Neuronal stem cell (in vitro differentiated cells): ENCODE data around the gene SOX12.
"Not testable (repeated sequence)": the region's sequence is repeated elsewhere in the genome, so short reads cannot be mapped to it uniquely, and the experiment has no call there.

Experiments
- DNase-seq: peaks from one replicate; pipeline ENCODE4 v3.0.0-alpha.2; 2013; ENCODE audit warnings: low spot score
- H2AFZ ChIP-seq: one replicate; pipeline ENCODE4 v1.6.1; 2013; ENCODE audit warnings: mild to moderate bottlenecking, low read length, inconsistent platforms
- H2AK5ac ChIP-seq: 2 replicates; pipeline ENCODE4 v1.6.1; 2013; ENCODE audit warnings: low read depth, mild to moderate bottlenecking, inconsistent platforms, low read length, moderate library complexity, mixed read lengths
- H2BK120ac ChIP-seq: 2 replicates; pipeline ENCODE4 v1.6.1; 2013; ENCODE audit warnings: low read depth, mild to moderate bottlenecking, inconsistent platforms, low read length, moderate library complexity, mixed read lengths
- H2BK12ac ChIP-seq: one replicate; pipeline ENCODE4 v1.6.1; 2013; ENCODE audit warnings: low read length, inconsistent platforms
- H2BK15ac ChIP-seq: 2 replicates; pipeline ENCODE4 v1.6.1; 2013; ENCODE audit warnings: mild to moderate bottlenecking, low read length, inconsistent platforms, mixed read lengths
- H2BK5ac ChIP-seq: one replicate; pipeline ENCODE4 v1.6.1; 2013; ENCODE audit warnings: inconsistent platforms, mild to moderate bottlenecking, low read length, moderate library complexity
- H3K14ac ChIP-seq: one replicate; pipeline ENCODE4 v1.6.1; 2013; ENCODE audit warnings: low read length, inconsistent platforms
- H3K18ac ChIP-seq: 2 replicates; pipeline ENCODE4 v1.6.1; 2013; ENCODE audit warnings: low read length, inconsistent platforms
- H3K23ac ChIP-seq: 2 replicates; pipeline ENCODE4 v1.6.1; 2013; ENCODE audit warnings: low read depth, mild to moderate bottlenecking, mixed read lengths, low read length, inconsistent platforms; ENCODE audit not compliant: poor library complexity
- H3K27ac ChIP-seq: replicated peaks from 3 replicates; pipeline ENCODE4 v1.5.1; 2013; ENCODE audit warnings: low read length, inconsistent platforms
- H3K27me3 ChIP-seq, 3 experiments: 2 replicates each; pipeline ENCODE4 v1.6.1; 2013; ENCODE audit warnings: low read length in 3 of 3, mild to moderate bottlenecking in 2 of 3, inconsistent platforms in 1 of 3, low read depth in 1 of 3, mixed read lengths in 1 of 3, moderate library complexity in 1 of 3; ENCODE audit not compliant: control insufficient read depth in 3 of 3, insufficient read depth in 3 of 3
- H3K36me3 ChIP-seq, 2 donors: replicated peaks in 1 of 2; 2 replicates each; pipeline ENCODE4 v1.6.1; 2013; ENCODE audit warnings: low read length in 2 of 2; ENCODE audit not compliant: control insufficient read depth in 2 of 2, insufficient read depth in 2 of 2
- H3K4ac ChIP-seq: 2 replicates; pipeline ENCODE4 v1.6.1; 2013; ENCODE audit warnings: inconsistent platforms, mild to moderate bottlenecking, low read length, moderate library complexity
- H3K4me1 ChIP-seq, 2 donors: 1 replicate in 1 of 2; 2 replicates in 1 of 2; pipeline ENCODE4 v1.6.1; 2013; ENCODE audit warnings: low read length in 2 of 2, low read depth in 1 of 2; ENCODE audit not compliant: control insufficient read depth in 2 of 2, insufficient read depth in 1 of 2
- H3K4me2 ChIP-seq: one replicate; pipeline ENCODE4 v1.6.1; 2013; ENCODE audit warnings: mild to moderate bottlenecking, low read length, inconsistent platforms; ENCODE audit not compliant: insufficient read depth, poor library complexity, severe bottlenecking
- H3K4me3 ChIP-seq, 2 donors: 2 replicates each; pipeline ENCODE4 v1.5.1; 2013; ENCODE audit warnings: low read length in 2 of 2, mild to moderate bottlenecking in 2 of 2, inconsistent platforms in 1 of 2, moderate library complexity in 1 of 2
- H3K79me1 ChIP-seq: one replicate; pipeline ENCODE4 v1.6.1; 2013; ENCODE audit warnings: low read depth, mild to moderate bottlenecking, inconsistent platforms, low read length, moderate library complexity
- H3K9ac ChIP-seq: one replicate; pipeline ENCODE4 v1.6.1; 2013; ENCODE audit warnings: mild to moderate bottlenecking, low read depth, low read length, inconsistent platforms; ENCODE audit not compliant: poor library complexity
- H3K9me3 ChIP-seq, 2 donors: replicated peaks in 1 of 2; 2 replicates each; pipeline versions ENCODE3 to v1.6.1; 2013; ENCODE audit warnings: low read length in 2 of 2, mild to moderate bottlenecking in 2 of 2, inconsistent platforms in 1 of 2, low read depth in 1 of 2, mixed read lengths in 1 of 2, moderate library complexity in 1 of 2; ENCODE audit not compliant: control insufficient read depth in 2 of 2, insufficient read depth in 1 of 2
- H4K8ac ChIP-seq: one replicate; pipeline ENCODE4 v1.6.1; 2013; ENCODE audit warnings: low read depth, mild to moderate bottlenecking, inconsistent platforms, low read length, moderate library complexity
- H4K91ac ChIP-seq: one replicate; pipeline ENCODE4 v1.6.1; 2013; ENCODE audit warnings: low read length, low read depth, mild to moderate bottlenecking, inconsistent platforms; ENCODE audit not compliant: poor library complexity
- WGBS, 2 donors: extraction: QIAGEN DNeasy Blood & Tissue Kit; methylation state at CpG; one replicate each; pipeline ENCODE4 v1.1.7; 2013; ENCODE audit warnings: missing lambda C conversion rate in 2 of 2, mixed read lengths in 1 of 2; ENCODE audit not compliant: insufficient read length in 2 of 2, insufficient replicate concordance in 1 of 2; ENCODE audit errors: extremely low coverage in 2 of 2; 5-methylcytosine and 5-hydroxymethylcytosine counted together

The SOX12 gene

DNA sequence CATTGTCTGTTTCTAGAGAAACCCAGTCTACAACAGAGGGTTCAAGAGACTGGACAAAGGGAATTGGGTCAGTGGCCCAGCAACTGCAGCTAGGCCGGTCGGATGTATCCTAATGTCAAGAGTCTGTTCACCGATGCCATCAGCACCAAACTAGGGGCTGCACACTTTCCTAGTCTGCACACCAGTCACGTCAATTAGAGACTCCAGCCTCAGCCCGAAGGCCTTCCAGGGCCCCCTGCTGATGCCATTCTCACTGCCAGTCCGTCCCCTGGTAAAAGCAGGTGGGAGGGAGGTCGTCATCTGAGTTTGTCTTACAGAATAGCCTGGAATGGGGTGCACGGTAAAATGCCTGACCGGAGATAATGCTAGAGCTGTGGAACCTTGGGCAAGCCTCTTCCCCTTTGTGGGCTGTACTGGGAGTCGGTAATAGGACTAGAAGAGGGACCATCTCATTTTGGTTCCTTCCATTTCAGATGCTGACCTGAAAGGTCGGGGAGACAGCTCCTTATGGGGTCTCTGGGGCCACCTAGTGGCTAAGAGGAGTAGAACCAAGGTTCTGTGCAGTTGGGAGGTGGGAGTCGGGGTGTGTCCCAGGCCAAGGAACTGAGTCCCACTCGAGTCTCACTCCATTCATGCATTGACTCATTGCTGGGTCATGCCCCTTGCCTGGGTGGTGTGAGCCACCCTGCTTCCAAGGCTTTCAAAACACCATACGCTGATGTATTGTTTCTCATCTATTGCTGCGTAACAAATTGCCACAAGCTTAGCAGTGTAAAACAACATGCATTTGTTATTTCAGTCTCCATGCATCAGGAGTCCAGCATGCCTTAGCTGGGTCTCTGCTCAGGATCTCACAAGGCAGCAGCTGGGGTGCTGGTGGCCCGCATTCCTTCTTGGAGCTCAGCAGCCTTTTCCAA lies 5.1 kb downstream of the SOX12 start:
- Histone ChIP-seq H3K23ac (no peak overlapping the region), H3K36me3 (peaks cover 22 to 38% of the 10 kb centered on the region in 2 donors), H2BK120ac (no peak overlapping the region), H4K91ac (no peak overlapping the region), H3K27ac (peak overlapping the region; percentile 14), H4K8ac (no peak overlapping the region), H3K4me2 (no peak overlapping the region), H3K14ac (no peak overlapping the region), H2BK15ac (no peak overlapping the region), H3K79me1 (peaks cover 10% of the 10 kb centered on the region), H3K4me1 (peaks cover 23 to 31% of the 10 kb centered on the region in 2 donors), H3K4me3 (no peak overlapping the region), H3K27me3 (no peaks in the 10 kb centered on the region), H3K9me3 (peaks cover 0 to 2% of the 10 kb centered on the region in 2 donors), H2BK12ac (no peak overlapping the region), H2AFZ (no peak overlapping the region), H3K4ac (no peak overlapping the region), H3K18ac (no peak overlapping the region), H2BK5ac (no peak overlapping the region), H3K9ac (no peak overlapping the region), H2AK5ac (no peak overlapping the region)
- WGBS, 2 donors = no CpG with 5 or more reads among the region's 16 CpGs
- DNase-seq = peak; percentile 67

DNA sequence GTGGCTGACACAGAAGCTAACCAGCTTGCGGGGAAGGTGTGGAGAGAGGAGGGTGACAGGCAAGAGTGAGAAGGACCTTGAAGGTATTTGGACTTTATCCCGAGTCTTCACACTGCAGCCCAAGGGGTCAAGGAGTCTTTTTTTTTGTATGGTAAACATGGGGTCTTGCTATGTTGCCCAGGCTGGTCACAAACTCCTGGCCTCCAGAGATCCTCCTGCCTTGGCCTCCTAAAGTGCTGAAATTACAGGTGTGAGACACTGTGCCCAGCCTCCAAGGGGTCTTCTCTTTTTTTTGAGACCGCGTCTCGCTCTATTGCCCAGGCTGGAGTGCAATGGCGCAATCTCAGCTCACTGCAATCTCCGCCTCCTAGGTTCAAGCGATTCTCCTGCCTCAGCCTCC lies 9.2 kb downstream of the SOX12 start:
- no peak overlapping the region for H2BK12ac ChIP-seq
- H3K36me3 ChIP-seq = peaks cover 7 to 15% of the 10 kb centered on the region in 2 donors
- no peak overlapping the region for H2AFZ ChIP-seq
- peaks cover 3% of the 10 kb centered on the region for H3K79me1 ChIP-seq
- no peak overlapping the region for H2AK5ac ChIP-seq
- peaks cover 0 to 2% of the 10 kb centered on the region in 2 donors for H3K9me3 ChIP-seq
- no peak overlapping the region for H3K4ac ChIP-seq
- no peak overlapping the region for H3K9ac ChIP-seq
- H3K18ac ChIP-seq = no peak overlapping the region
- H3K4me1 ChIP-seq = peaks cover 9 to 12% of the 10 kb centered on the region in 2 donors
- H2BK120ac ChIP-seq = no peak overlapping the region
- H3K27me3 ChIP-seq = no peaks in the 10 kb centered on the region
- WGBS, 2 donors = no CpG with 5 or more reads among the region's 8 CpGs
- H2BK5ac ChIP-seq = no peak overlapping the region
- no peak overlapping the region for H3K27ac ChIP-seq
- no peak overlapping the region for H3K23ac ChIP-seq
- H3K4me3 ChIP-seq = no peak overlapping the region
- H2BK15ac ChIP-seq = no peak overlapping the region
- H3K4me2 ChIP-seq = no peak overlapping the region
- H3K14ac ChIP-seq = no peak overlapping the region
- DNase-seq = no peak
- H4K91ac ChIP-seq = no peak overlapping the region
- no peak overlapping the region for H4K8ac ChIP-seq

DNA sequence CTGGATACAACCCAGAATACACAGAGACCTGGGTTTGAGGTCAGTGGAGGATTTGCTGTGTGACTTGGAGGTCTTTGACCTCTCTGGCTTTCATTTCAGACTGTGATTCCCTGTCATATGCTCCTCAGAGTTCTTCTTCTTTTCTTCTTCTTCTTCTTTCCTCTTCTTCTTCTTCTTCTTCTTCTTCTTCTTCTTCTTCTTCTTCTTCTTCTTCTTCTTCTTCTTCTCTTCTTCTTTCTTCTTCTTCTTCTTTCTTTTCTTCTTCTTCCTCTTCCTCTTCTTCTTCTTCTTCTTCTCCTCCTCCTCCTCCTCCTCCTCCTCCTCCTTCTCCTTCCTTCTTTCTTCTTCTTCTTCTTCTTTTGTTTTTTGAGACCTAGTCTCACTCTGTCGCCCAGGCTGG lies 10.7 kb downstream of the SOX12 start:
- not testable (repeated sequence) for H4K91ac ChIP-seq, H3K14ac ChIP-seq
- WGBS, 2 donors = no CpG with 5 or more reads among the region's 1 CpG

DNA sequence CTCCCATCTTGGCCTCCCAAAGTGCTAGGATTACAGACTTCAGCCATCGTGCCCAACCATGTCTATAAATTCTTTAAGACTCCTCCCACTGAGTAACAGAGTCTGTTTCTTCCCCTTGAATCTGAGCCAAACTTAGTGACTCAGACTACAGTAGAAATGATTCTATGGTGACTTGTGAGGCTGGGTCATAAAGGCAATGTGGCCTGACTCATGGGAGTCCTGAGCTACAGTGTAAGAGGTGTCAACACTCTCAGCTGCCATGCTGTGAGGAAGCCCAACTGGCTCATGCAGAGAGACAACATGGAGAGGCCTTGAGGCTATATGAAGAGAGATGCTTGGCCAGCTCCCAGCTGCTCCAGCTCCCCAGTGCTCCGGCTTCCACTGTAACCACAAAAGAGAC lies 16.3 kb downstream of the SOX12 start:
- H3K27ac ChIP-seq = no peak overlapping the region
- no peak overlapping the region for H3K14ac ChIP-seq
- H3K4me1 ChIP-seq = peaks cover 4 to 5% of the 10 kb centered on the region in 2 donors
- H2BK5ac ChIP-seq = no peak overlapping the region
- no peak overlapping the region for H2AK5ac ChIP-seq
- H3K9ac ChIP-seq = no peak overlapping the region
- WGBS, 2 donors = no CpG with 5 or more reads among the region's 2 CpGs
- no peaks in the 10 kb centered on the region for H3K79me1 ChIP-seq
- no peak overlapping the region for H4K8ac ChIP-seq
- no peak overlapping the region for H2BK120ac ChIP-seq
- H3K4ac ChIP-seq = no peak overlapping the region
- H3K36me3 ChIP-seq = peaks cover 0 to 3% of the 10 kb centered on the region in 2 donors
- H3K9me3 ChIP-seq = no peaks in the 10 kb centered on the region
- H3K4me2 ChIP-seq = no peak overlapping the region
- no peak overlapping the region for H3K4me3 ChIP-seq
- H2AFZ ChIP-seq = no peak overlapping the region
- no peak overlapping the region for H4K91ac ChIP-seq
- H2BK12ac ChIP-seq = no peak overlapping the region
- no peak for DNase-seq
- no peak overlapping the region for H2BK15ac ChIP-seq
- no peaks in the 10 kb centered on the region for H3K27me3 ChIP-seq
- no peak overlapping the region for H3K18ac ChIP-seq
- H3K23ac ChIP-seq = no peak overlapping the region

More for the DNA sequence above, 10.7 kb downstream of the SOX12 start:
- H3K4me2 ChIP-seq, H2AFZ ChIP-seq, H3K4me3 ChIP-seq, H3K79me1 ChIP-seq, H2AK5ac ChIP-seq, H3K36me3 ChIP-seq, H2BK120ac ChIP-seq, H3K4ac ChIP-seq, H3K23ac ChIP-seq, H2BK5ac ChIP-seq, H2BK15ac ChIP-seq, DNase-seq, H3K9me3 ChIP-seq, H3K9ac ChIP-seq, H4K8ac ChIP-seq, H3K4me1 ChIP-seq, H2BK12ac ChIP-seq, H3K27me3 ChIP-seq, H3K18ac ChIP-seq, H3K27ac ChIP-seq: not testable (repeated sequence)
